HCT116 (cell line): ENCODE results near the gene STX2. TPM values are rescaled to one million over a fixed set of nuclear protein-coding genes. Genes with fewer than 3 reads are reported as not detected.

Source experiments
- ATAC-seq: fragments of 200-7000 bp; cut with Tn5 transposase; 2 replicates; pipeline ENCODE4 v1.9.1; 2020; ENCODE audit warnings: mild to moderate bottlenecking, moderate library complexity
- BruUV-seq: library from RNA; stranded (reverse); fragments of 400-500 nt; replicated peaks from 2 replicates; lab custom pipeline; 2021; lab: Mats Ljungman, UMichigan
- CTCF ChIA-PET: fragments of 300-600 bp; sonication (Branson Sonifier 250); formaldehyde crosslinking; loops from one replicate; lab custom pipeline; 2021; ENCODE audit warnings: antibody characterized with exemption; lab: Charles Lee
- POLR2A ChIA-PET: fragments of 300-600, 350-600 bp; sonication (Branson Sonifier 250); formaldehyde crosslinking; loops from one replicate; lab custom pipeline; 2021; ENCODE audit warnings: antibody characterized with exemption; lab: Charles Lee
- RAD21 ChIA-PET, 2 experiments: fragments of 300-600 bp; sonication (Branson Sonifier 250); formaldehyde crosslinking; loops; one replicate each; lab custom pipeline; 2023; ENCODE audit warnings: low total read pairs in 2 of 2; ENCODE audit not compliant: uncharacterized antibody in 2 of 2, unreplicated experiment in 2 of 2, low non-redundant PET in 1 of 2; lab: Charles Lee
- DNase-seq: peaks from one replicate; pipeline ENCODE4 v3.0.0-alpha.2; 2010; ENCODE audit warnings: low read depth, low spot score
- H2AFZ ChIP-seq: fragments of 200-600 bp; shearing (Covaris generic), sonication (generic); 2 replicates; pipeline ENCODE4 v1.6.1; 2017; ENCODE audit warnings: low read depth, mixed run types, mixed read lengths, antibody characterized with exemption, low read length; ENCODE audit not compliant: poor library complexity, severe bottlenecking
- H3K27ac ChIP-seq: 2 replicates; pipeline ENCODE4 v1.5.1; 2012; ENCODE audit warnings: low read depth, low read length
- H3K27me3 ChIP-seq: fragments of 200-600 bp; sonication (generic); 2 replicates; pipeline ENCODE4 v1.6.1; 2016; ENCODE audit warnings: mixed run types, low read length, mixed read lengths; ENCODE audit not compliant: insufficient read depth
- H3K36me3 ChIP-seq, 2 experiments: fragments of 200-500 bp in 1 of 2; fragments of 200-600 bp in 1 of 2; sonication (Bioruptor generic) in 1 of 2; sonication (generic) in 1 of 2; 2 replicates each; pipeline versions ENCODE4 v1.5.1 to v1.6.1; 2014 to 2016; ENCODE audit warnings: low read length in 2 of 2, inconsistent platforms in 1 of 2, mixed read lengths in 1 of 2, mixed run types in 1 of 2; ENCODE audit not compliant: insufficient read depth in 2 of 2, control insufficient read depth in 1 of 2
- H3K4me1 ChIP-seq, 2 experiments: fragments of 200-600 bp in 1 of 2; sonication (generic) in 1 of 2; 2 replicates each; pipeline versions ENCODE4 v1.5.1 to v1.6.1; 2012 to 2017; ENCODE audit warnings: low read length in 2 of 2, inconsistent platforms in 1 of 2, mild to moderate bottlenecking in 1 of 2, mixed read lengths in 1 of 2, mixed run types in 1 of 2, moderate library complexity in 1 of 2; ENCODE audit not compliant: insufficient read depth in 2 of 2, control insufficient read depth in 1 of 2
- H3K4me2 ChIP-seq: fragments of 200-600 bp; sonication (generic); 2 replicates; pipeline ENCODE4 v1.6.1; 2017; ENCODE audit warnings: mixed run types, low read length, mixed read lengths
- H3K4me3 ChIP-seq, 2 experiments: fragments of 200-600 bp in 1 of 2; sonication (generic) in 1 of 2; replicated peaks in 1 of 2; 2 replicates each; pipeline ENCODE4 v1.5.1; 2011 to 2016; ENCODE audit warnings: low read length in 2 of 2, control low read depth in 1 of 2, low read depth in 1 of 2, mild to moderate bottlenecking in 1 of 2, mixed read lengths in 1 of 2, mixed run types in 1 of 2
- H3K79me2 ChIP-seq: fragments of 200-600 bp; sonication (generic); 2 replicates; pipeline ENCODE4 v1.6.1; 2017; ENCODE audit warnings: mild to moderate bottlenecking, mixed run types, low read length, moderate library complexity, mixed read lengths; ENCODE audit not compliant: insufficient read depth
- H3K9ac ChIP-seq: fragments of 200-600 bp; sonication (generic); 2 replicates; pipeline ENCODE4 v1.6.1; 2016; ENCODE audit warnings: low read length, mixed read lengths
- H3K9me2 ChIP-seq: fragments of 200-600 bp; sonication (generic), shearing (Covaris generic); 2 replicates; pipeline ENCODE4 v1.6.1; 2017; ENCODE audit warnings: mixed run types, mild to moderate bottlenecking, moderate library complexity; ENCODE audit not compliant: insufficient read depth
- H3K9me3 ChIP-seq, 2 experiments: fragments of 200-500 bp in 1 of 2; fragments of 200-600 bp in 1 of 2; sonication (Bioruptor generic) in 1 of 2; sonication (generic) in 1 of 2; 2 replicates each; pipeline ENCODE4 v1.6.1; 2014 to 2017; ENCODE audit warnings: low read length in 2 of 2, mixed read lengths in 2 of 2, inconsistent platforms in 1 of 2, low read depth in 1 of 2, mild to moderate bottlenecking in 1 of 2, mixed run types in 1 of 2, moderate library complexity in 1 of 2; ENCODE audit not compliant: control insufficient read depth in 1 of 2, insufficient read depth in 1 of 2
- H4K20me1 ChIP-seq: fragments of 200-600 bp; sonication (generic), shearing (Covaris generic); 2 replicates; pipeline ENCODE4 v1.6.1; 2017; ENCODE audit warnings: mixed run types, mild to moderate bottlenecking, moderate library complexity; ENCODE audit not compliant: insufficient read depth
- ELF1 ChIP-seq: IDR thresholded peaks from 2 replicates; pipeline ENCODE4 v1.6.1; 2012; ENCODE audit warnings: low read depth, borderline replicate concordance
- POLR2A ChIP-seq: IDR thresholded peaks from 2 replicates; pipeline ENCODE4 v1.7.0; 2011; ENCODE audit warnings: borderline replicate concordance; ENCODE audit not compliant: insufficient read depth, insufficient read length; ENCODE audit errors: extremely low read depth
- RAD21 ChIP-seq: IDR thresholded peaks from 2 replicates; pipeline ENCODE4 v1.6.1; 2012; ENCODE audit warnings: low read depth, mild to moderate bottlenecking
- SRF ChIP-seq: IDR thresholded peaks from 2 replicates; pipeline ENCODE4 v1.6.1; 2012; ENCODE audit warnings: low read depth
- TCF7L2 ChIP-seq: IDR thresholded peaks from 2 replicates; pipeline ENCODE4 v1.7.0; 2011; ENCODE audit warnings: borderline replicate concordance, inconsistent platforms; ENCODE audit not compliant: insufficient read depth, insufficient read length; ENCODE audit errors: extremely low read depth
- intact Hi-C: fragments of 100-400 bp; cut with micrococcal nuclease; formaldehyde crosslinking; loops from 2 replicates; pipeline ENCODE4 v1.10.0; 2022
- total RNA-seq: library from RNA; stranded (reverse); gene quantifications from one replicate; pipeline ENCODE4 v1.2.1, GENCODE V29; 2021; ENCODE audit not compliant: unreplicated experiment
- TF ChIP-seq, protein P1 (sequence below), 3 experiments: fragments of 200-600 bp in 1 of 3; sonication (generic) in 1 of 3; IDR thresholded peaks in 2 of 3; conservative IDR thresholded peaks in 1 of 3; 2 replicates each; pipeline ENCODE4 v1.5.1; 2012 to 2017; ENCODE audit warnings: low read depth in 2 of 3, low read length in 2 of 3, antibody characterized with exemption in 1 of 3, borderline replicate concordance in 1 of 3, control low read depth in 1 of 3, mild to moderate bottlenecking in 1 of 3, mixed read lengths in 1 of 3, mixed run types in 1 of 3, moderate library complexity in 1 of 3; ENCODE audit not compliant: insufficient read depth in 1 of 3
- TF ChIP-seq, protein P2 (sequence below): IDR thresholded peaks from 2 replicates; pipeline ENCODE4 v1.6.1; 2012; ENCODE audit warnings: low read depth

Gene STX2
- total RNA-seq, 1 experiment from 2014 or later = 19.2 TPM

DNA sequence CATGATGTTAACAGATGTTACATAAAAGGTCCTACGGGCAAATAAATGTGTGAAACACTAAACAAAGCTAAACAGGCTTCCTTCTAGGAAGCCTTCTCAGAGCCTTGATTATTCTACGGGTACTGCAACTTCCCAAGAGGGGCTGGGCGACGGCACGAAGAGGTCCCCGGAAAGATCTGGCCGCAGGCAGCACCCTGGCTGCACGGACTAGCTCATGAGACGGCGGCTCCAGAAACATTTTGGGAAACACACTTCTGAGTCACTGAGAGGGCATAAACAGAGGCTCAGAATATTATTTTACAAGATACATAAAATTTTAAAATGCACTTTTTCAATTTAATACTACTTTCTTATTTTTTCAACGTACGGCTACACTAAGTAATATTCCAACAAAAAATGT, 19.4 kb downstream of the STX2 start:
- DNase-seq = no peak
- TF ChIP-seq SRF (no peak), POLR2A (no peak)
- RAD21 ChIA-PET = no interaction called here
- Histone ChIP-seq H3K9ac (no peak overlapping the region), H3K4me2 (no peak overlapping the region), H2AFZ (no peak overlapping the region), H3K79me2 (no peaks in the 10 kb centered on the region; the same call in 1 of the 2 replicates), H3K9me3 (no peaks in the 10 kb centered on the region), H4K20me1 (no peaks in the 10 kb centered on the region), H3K27me3 (no peaks in the 10 kb centered on the region), H3K36me3 (peaks cover 0 to 6% of the 10 kb centered on the region in 2 experiments), H3K9me2 (no peaks in the 10 kb centered on the region), H3K4me1 (peaks cover 0 to 5% of the 10 kb centered on the region in 2 experiments; a peak in 2 of 4 replicates), H3K4me3 (no peak overlapping the region), H3K27ac (no peak overlapping the region)
- CTCF ChIA-PET = interaction anchor here (0.8 kb wide), 1 partner anchor 57 kb away, joined by 4 read pairs; no protein-coding TSS in a partner anchor
- ATAC-seq = no peak
- intact Hi-C loops = loop anchor here (1.0 kb wide), 1 partner anchor 58 kb away; no protein-coding TSS in a partner anchor
- POLR2A ChIA-PET = no interaction called here
- no TSS peak for BruUV-seq

DNA sequence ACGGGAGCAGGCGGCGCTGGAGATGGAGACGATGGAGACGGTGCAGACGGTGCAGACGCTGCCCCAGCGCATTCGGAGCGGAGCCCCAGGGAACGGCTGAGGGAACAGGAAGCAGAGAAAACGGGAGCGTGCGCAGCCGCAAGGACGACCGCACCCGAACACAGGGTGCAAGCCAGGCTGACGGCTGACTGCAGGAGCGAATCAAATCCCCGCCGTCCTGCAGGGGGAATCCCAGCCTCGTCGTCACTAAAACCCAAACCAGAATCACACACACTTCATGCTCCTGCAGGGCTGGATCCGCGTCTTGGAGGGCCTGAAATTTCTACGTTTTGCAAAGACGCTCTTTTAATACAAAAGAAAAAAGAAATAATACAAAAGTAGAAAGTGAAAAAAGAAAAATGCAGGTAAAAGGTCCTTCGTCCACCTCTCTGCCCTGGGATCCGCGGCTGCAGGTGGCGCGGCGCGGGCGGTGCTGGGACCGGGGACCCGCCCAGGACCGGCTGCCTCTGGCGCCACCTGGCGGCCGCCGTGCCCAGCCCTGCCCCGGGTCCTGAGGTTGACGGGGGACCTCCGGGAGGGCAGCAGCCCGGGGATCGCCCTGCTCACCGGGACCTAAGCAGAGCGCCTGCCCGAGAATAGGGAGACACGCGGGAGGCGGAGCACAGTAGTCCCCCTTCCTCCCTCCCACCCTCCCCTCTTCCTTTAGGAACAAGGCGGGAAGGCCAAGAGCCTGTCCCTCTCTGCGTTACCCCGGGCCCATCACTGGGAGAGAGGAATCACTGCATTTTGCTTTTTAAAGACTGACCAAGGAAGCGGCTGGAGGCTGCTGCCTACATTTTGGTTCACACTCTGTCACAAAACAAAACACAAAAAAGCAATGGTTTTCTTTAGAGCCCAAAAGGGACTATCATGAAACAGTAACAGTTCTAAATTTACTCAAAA, 20.1 kb downstream of the STX2 start:
- no peak for DNase-seq
- no peaks in the 10 kb centered on the region for H4K20me1 ChIP-seq
- POLR2A ChIA-PET = no interaction called here
- peak; percentile 99 for ATAC-seq
- no peak overlapping the region for H3K4me3 ChIP-seq
- H3K36me3 ChIP-seq = peaks cover 0 to 4% of the 10 kb centered on the region in 2 experiments; a peak in 3 of 4 replicates
- CTCF ChIA-PET = interaction anchor here (0.8 kb wide), 1 partner anchor 56 kb away, joined by 4 read pairs; no protein-coding TSS in a partner anchor
- peaks cover 0 to 5% of the 10 kb centered on the region in 2 experiments; a peak in 2 of 4 replicates for H3K4me1 ChIP-seq
- no peak overlapping the region for H3K27ac ChIP-seq
- H3K9ac ChIP-seq = no peak overlapping the region
- RAD21 ChIA-PET = no interaction called here
- peak overlapping the region; percentile 21; the same call in 1 of the 2 replicates for H3K4me2 ChIP-seq
- TF ChIP-seq ELF1 (no peak), TCF7L2 (no peak), RAD21 (peak; percentile 57)
- TF ChIP-seq, protein P1, sequence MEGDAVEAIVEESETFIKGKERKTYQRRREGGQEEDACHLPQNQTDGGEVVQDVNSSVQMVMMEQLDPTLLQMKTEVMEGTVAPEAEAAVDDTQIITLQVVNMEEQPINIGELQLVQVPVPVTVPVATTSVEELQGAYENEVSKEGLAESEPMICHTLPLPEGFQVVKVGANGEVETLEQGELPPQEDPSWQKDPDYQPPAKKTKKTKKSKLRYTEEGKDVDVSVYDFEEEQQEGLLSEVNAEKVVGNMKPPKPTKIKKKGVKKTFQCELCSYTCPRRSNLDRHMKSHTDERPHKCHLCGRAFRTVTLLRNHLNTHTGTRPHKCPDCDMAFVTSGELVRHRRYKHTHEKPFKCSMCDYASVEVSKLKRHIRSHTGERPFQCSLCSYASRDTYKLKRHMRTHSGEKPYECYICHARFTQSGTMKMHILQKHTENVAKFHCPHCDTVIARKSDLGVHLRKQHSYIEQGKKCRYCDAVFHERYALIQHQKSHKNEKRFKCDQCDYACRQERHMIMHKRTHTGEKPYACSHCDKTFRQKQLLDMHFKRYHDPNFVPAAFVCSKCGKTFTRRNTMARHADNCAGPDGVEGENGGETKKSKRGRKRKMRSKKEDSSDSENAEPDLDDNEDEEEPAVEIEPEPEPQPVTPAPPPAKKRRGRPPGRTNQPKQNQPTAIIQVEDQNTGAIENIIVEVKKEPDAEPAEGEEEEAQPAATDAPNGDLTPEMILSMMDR (IDR thresholded peaks at IDR 0.05 in 2 of 3, conservative IDR thresholded peaks at IDR 0.05 in 1 of 3; ENCODE audit: borderline replicate concordance in 1 of 3, insufficient read depth in 1 of 3, low read depth in 2 of 3, low read length in 2 of 3) = peak; percentile 53 to 74 (median 68); a peak in 5 of 6 replicates
- TF ChIP-seq, protein P2, sequence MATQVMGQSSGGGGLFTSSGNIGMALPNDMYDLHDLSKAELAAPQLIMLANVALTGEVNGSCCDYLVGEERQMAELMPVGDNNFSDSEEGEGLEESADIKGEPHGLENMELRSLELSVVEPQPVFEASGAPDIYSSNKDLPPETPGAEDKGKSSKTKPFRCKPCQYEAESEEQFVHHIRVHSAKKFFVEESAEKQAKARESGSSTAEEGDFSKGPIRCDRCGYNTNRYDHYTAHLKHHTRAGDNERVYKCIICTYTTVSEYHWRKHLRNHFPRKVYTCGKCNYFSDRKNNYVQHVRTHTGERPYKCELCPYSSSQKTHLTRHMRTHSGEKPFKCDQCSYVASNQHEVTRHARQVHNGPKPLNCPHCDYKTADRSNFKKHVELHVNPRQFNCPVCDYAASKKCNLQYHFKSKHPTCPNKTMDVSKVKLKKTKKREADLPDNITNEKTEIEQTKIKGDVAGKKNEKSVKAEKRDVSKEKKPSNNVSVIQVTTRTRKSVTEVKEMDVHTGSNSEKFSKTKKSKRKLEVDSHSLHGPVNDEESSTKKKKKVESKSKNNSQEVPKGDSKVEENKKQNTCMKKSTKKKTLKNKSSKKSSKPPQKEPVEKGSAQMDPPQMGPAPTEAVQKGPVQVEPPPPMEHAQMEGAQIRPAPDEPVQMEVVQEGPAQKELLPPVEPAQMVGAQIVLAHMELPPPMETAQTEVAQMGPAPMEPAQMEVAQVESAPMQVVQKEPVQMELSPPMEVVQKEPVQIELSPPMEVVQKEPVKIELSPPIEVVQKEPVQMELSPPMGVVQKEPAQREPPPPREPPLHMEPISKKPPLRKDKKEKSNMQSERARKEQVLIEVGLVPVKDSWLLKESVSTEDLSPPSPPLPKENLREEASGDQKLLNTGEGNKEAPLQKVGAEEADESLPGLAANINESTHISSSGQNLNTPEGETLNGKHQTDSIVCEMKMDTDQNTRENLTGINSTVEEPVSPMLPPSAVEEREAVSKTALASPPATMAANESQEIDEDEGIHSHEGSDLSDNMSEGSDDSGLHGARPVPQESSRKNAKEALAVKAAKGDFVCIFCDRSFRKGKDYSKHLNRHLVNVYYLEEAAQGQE = no peak
- intact Hi-C loops = loop anchor here (1.0 kb wide), 1 partner anchor 58 kb away; no protein-coding TSS in a partner anchor
- no peaks in the 10 kb centered on the region for H3K27me3 ChIP-seq
- no peaks in the 10 kb centered on the region; the same call in 1 of the 2 replicates for H3K79me2 ChIP-seq
- H3K9me2 ChIP-seq = no peaks in the 10 kb centered on the region
- H3K9me3 ChIP-seq = no peaks in the 10 kb centered on the region
- no TSS peak for BruUV-seq
- no peak overlapping the region for H2AFZ ChIP-seq
